ENCODE results near the gene KCNT1. TPM values are rescaled to one million over a fixed set of nuclear protein-coding genes. Genes with fewer than 3 reads are reported as not detected.

The KCNT1 gene
- total RNA-seq, 1 experiment from 2014 or later, result 0.68 TPM

DNA sequence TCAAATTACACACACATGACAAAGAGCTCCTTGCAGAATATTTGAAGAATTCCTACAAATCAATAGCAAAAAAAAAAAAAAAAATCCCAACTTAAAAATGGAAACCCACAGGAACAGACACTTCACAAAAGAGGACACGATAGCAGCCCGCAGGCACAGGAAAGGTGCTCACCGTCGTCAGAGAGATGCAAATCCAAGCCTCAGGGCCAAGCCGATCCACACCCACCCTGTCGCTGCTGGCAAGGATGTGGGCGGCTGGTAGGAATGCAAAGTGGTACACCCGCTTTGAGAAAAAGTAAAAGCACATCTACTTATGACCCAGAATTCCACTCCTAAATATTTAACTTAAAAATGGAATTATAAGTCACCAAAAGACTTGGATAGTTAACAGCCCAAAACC, 28.0 kb upstream of the KCNT1 start:
- H3K9me3 ChIP-seq (ENCODE audit: control insufficient read depth, low read depth, low read length), result peaks cover 5% of the 10 kb centered on the region
- H2BK5ac ChIP-seq (ENCODE audit: insufficient read length, low read length), result no peak overlapping the region
- Mint-ChIP-seq H3K9me3 (peaks cover 3 to 6% of the 10 kb centered on the region in 2 experiments), H3K27me3 (ENCODE audit: low read depth) (peaks cover 2% of the 10 kb centered on the region; the same call in 1 of the 2 replicates), H3K4me3 (no peak overlapping the region), H3K4me1 (peaks cover 0 to 8% of the 10 kb centered on the region in 2 experiments; a peak in 2 of 4 replicates), H3K36me3 (ENCODE audit: insufficient read depth in 1 of 3, low read depth in 3 of 3) (peaks cover 3 to 4% (median 3%) of the 10 kb centered on the region in 3 experiments; a peak in 4 of 7 replicates), H3K27ac (no peak overlapping the region; a peak in 1 of 7 replicates)
- no peaks in the 10 kb centered on the region for H3K23me2 ChIP-seq (ENCODE audit: insufficient read length, low read depth, low read length, poor library complexity, severe bottlenecking)
- H3K56ac ChIP-seq (ENCODE audit: insufficient read length, low read depth, low read length), result no peak overlapping the region
- no peak overlapping the region for H2AFZ ChIP-seq (ENCODE audit: low read length)
- no peak overlapping the region for H3K23ac ChIP-seq (ENCODE audit: insufficient read length, low read depth, low read length)
- no peaks in the 10 kb centered on the region for H3K79me2 ChIP-seq (ENCODE audit: insufficient read depth, low read length)
- DNase-seq, result no peak
- H2BK12ac ChIP-seq (ENCODE audit: insufficient read length, low read depth, low read length), result no peak overlapping the region
- no peaks in the 10 kb centered on the region for H3K79me1 ChIP-seq (ENCODE audit: insufficient read depth, low read depth, low read length, poor library complexity, severe bottlenecking)
- no peak overlapping the region for H3K18ac ChIP-seq (ENCODE audit: insufficient read length, low read depth, low read length)
- TF ChIP-seq, protein P1, sequence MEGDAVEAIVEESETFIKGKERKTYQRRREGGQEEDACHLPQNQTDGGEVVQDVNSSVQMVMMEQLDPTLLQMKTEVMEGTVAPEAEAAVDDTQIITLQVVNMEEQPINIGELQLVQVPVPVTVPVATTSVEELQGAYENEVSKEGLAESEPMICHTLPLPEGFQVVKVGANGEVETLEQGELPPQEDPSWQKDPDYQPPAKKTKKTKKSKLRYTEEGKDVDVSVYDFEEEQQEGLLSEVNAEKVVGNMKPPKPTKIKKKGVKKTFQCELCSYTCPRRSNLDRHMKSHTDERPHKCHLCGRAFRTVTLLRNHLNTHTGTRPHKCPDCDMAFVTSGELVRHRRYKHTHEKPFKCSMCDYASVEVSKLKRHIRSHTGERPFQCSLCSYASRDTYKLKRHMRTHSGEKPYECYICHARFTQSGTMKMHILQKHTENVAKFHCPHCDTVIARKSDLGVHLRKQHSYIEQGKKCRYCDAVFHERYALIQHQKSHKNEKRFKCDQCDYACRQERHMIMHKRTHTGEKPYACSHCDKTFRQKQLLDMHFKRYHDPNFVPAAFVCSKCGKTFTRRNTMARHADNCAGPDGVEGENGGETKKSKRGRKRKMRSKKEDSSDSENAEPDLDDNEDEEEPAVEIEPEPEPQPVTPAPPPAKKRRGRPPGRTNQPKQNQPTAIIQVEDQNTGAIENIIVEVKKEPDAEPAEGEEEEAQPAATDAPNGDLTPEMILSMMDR (conservative IDR thresholded peaks at IDR 0.05), result no peak
- WGBS (ENCODE audit: extremely low coverage, insufficient read length, low lambda C conversion rate), result no CpG with 5 or more reads among the region's 8 CpGs
- no peak overlapping the region for H3K27ac ChIP-seq (ENCODE audit: insufficient read length, low read depth, low read length)
- no peak overlapping the region for H4K5ac ChIP-seq (ENCODE audit: insufficient read length, low read depth, low read length)
- no peaks in the 10 kb centered on the region for H3K4me1 ChIP-seq (ENCODE audit: insufficient read depth, low read length)
- H2BK15ac ChIP-seq (ENCODE audit: low read depth, low read length), result no peak overlapping the region
- H4K8ac ChIP-seq (replicated peaks; ENCODE audit: insufficient read length, low read depth, low read length), result no peak overlapping the region
- no peak overlapping the region for H3K4ac ChIP-seq (ENCODE audit: low read depth, low read length)
- no peak overlapping the region for H2AK5ac ChIP-seq (ENCODE audit: insufficient read length, low read length)
- H3K27me3 ChIP-seq (ENCODE audit: insufficient read depth, low read length), result no peaks in the 10 kb centered on the region
- no peak overlapping the region for H4K91ac ChIP-seq (ENCODE audit: insufficient read length, low read depth, low read length)
- no peak overlapping the region for H3K4me2 ChIP-seq (ENCODE audit: insufficient read depth, insufficient read length, low read length)
- H3K9ac ChIP-seq (ENCODE audit: extremely low read depth, insufficient read length, low read length), result no peak overlapping the region
- H3T11ph ChIP-seq (ENCODE audit: low read length), result no peak overlapping the region
- H4K20me1 ChIP-seq (ENCODE audit: control insufficient read depth, insufficient read depth, insufficient read length), result no peaks in the 10 kb centered on the region
- no peak overlapping the region for H2BK20ac ChIP-seq (ENCODE audit: low read depth, low read length, poor library complexity, severe bottlenecking)
- no peak overlapping the region for H2BK120ac ChIP-seq (ENCODE audit: low read depth, low read length, poor library complexity, severe bottlenecking)
- no peak overlapping the region for H3K14ac ChIP-seq (ENCODE audit: insufficient read depth, low read length)
